ENCODE results near the gene SLC29A4.

DNA sequence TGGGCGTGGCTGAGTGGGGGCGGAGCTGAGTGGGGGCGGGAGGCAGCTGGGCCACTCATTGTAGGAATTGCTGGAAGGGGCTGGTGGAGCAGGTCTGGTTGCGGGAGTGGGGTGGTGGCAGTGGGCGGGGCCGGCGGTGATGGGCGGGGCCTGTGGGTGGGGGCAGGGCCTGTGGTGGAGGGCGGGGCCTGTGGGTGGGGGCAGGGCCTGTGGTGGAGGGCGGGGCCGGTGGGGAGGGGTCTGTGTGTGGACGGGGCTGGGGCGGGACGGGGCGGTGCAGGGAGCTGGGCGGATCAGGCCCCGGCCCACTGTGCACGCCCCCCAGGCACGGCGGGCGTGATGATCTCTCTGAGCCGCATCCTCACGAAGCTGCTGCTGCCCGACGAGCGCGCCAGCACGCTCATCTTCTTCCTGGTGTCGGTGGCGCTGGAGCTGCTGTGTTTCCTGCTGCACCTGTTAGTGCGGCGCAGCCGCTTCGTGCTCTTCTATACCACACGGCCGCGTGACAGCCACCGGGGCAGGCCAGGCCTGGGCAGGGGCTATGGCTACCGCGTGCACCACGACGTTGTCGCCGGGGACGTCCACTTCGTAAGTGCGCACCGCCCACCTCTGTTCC lies 14.0 kb downstream of the SLC29A4 start:
- TF ChIP-seq POLR2A (IDR thresholded peaks at IDR 0.05) (no peak), POLR2AphosphoS5 (IDR thresholded peaks at IDR 0.05; ENCODE audit: insufficient read depth in 1 of 2, low read depth in 1 of 2) (no peak)
